ENCODE results near the gene PSMC3. TPM values are rescaled to one million over a fixed set of nuclear protein-coding genes. Genes with fewer than 3 reads are reported as not detected.
A peak's percentile ranks its signal among the peaks of the same experiment; 100 is the strongest.

Gene PSMC3
- total RNA-seq, 1 experiment from 2014 or later, result 222 TPM

DNA sequence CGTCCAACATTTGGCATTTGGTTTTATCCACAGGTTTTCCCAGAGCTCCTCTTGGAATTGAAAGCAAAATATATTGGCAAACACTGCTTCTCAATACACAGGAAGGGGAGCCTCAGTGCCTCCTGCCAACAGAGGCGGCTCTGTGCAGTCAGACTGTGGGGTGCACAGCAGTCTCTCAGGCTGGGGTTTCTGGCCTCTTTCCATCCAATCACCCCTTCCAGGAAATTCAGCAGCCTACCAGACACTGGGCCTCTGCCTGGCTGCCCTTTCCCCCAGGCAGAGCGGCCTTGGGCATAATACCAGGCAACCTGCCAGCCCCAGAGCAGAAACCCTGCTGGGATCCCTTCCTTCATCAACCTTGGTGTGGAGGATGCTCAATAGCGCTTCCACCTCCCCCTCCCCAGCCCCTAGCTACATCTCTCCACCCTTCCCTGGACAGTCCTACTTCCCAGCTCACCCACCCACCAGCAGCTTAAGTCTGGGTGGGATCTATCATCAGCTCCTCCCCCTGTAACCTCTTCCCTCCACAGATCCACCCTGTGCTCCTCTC lies 40.5 kb upstream of the PSMC3 start:
- H3K4me2 ChIP-seq, result 0 out of 2 replicates have a peak overlapping the region, but pooled peaks have one; percentile 3
- H3K79me2 ChIP-seq (ENCODE audit: low read depth), result peaks cover 4% of the 10 kb centered on the region; the same call in 1 of the 2 replicates
- no TSS peak for BruUV-seq (replicated peaks)

DNA sequence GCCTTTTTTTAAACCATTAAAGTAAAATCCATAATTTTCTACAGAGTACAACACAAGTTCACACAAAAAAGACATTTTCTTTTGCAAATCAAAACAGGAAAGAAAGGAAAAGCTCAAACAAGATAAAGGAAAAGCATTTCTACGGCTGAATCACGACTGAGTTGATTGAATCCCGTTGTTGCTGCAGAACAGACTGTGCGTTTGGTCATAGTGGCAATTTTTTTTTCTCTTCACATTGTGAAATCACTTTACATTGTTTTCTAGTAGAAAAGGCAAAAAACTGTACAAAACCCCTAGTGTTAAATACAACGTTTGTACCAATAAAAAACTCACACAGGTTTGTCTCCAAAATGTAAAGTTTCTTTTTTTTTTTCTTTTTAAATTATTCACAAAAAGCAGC lies 40.0 kb upstream of the PSMC3 start:
- Histone ChIP-seq H3K9me3 (ENCODE audit: insufficient read depth, low read depth) (no peaks in the 10 kb centered on the region), H3K27ac (0 out of 2 replicates have a peak overlapping the region, but pooled peaks have one; percentile 5), H3K79me2 (ENCODE audit: low read depth) (peaks cover 4% of the 10 kb centered on the region; the same call in 1 of the 2 replicates), H3K4me3 (no peak overlapping the region), H3K4me1 (replicated peaks; ENCODE audit: insufficient read depth) (peaks cover 22% of the 10 kb centered on the region), H3F3A (ENCODE audit: insufficient read depth, low read depth) (peaks cover 34% of the 10 kb centered on the region), H3K4me2 (0 out of 2 replicates have a peak overlapping the region, but pooled peaks have one; percentile 3), H4K20me1 (ENCODE audit: insufficient read depth) (peaks cover 51% of the 10 kb centered on the region), H3K9me2 (ENCODE audit: insufficient read depth) (no peaks in the 10 kb centered on the region), H3K27me3 (ENCODE audit: insufficient read depth, low read depth) (no peaks in the 10 kb centered on the region), H3K36me3 (ENCODE audit: low read depth) (peaks cover 31% of the 10 kb centered on the region), H2AFZ (no peak overlapping the region)
- no peak for DNase-seq
- ChIA-PET POLR2A (ENCODE audit: unreplicated experiment) (no interaction called here), CTCF (interaction anchor here (0.5 to 1.0 kb wide), 4 partner anchors 12 to 293 kb away, joined by 3 read pairs; no protein-coding TSS in a partner anchor)
- intact Hi-C loops (cut with micrococcal nuclease; ENCODE audit: unreplicated experiment), result loop anchor here (5.0 kb wide), 1 partner anchor 86 kb away; the partner anchor contains the start of gene CELF1
- BruUV-seq (replicated peaks), result no TSS peak
- TF ChIP-seq, protein P1, sequence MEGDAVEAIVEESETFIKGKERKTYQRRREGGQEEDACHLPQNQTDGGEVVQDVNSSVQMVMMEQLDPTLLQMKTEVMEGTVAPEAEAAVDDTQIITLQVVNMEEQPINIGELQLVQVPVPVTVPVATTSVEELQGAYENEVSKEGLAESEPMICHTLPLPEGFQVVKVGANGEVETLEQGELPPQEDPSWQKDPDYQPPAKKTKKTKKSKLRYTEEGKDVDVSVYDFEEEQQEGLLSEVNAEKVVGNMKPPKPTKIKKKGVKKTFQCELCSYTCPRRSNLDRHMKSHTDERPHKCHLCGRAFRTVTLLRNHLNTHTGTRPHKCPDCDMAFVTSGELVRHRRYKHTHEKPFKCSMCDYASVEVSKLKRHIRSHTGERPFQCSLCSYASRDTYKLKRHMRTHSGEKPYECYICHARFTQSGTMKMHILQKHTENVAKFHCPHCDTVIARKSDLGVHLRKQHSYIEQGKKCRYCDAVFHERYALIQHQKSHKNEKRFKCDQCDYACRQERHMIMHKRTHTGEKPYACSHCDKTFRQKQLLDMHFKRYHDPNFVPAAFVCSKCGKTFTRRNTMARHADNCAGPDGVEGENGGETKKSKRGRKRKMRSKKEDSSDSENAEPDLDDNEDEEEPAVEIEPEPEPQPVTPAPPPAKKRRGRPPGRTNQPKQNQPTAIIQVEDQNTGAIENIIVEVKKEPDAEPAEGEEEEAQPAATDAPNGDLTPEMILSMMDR (conservative IDR thresholded peaks at IDR 0.05), result no peak
- no peak for TF ChIP-seq EZH2 (IDR thresholded peaks at IDR 0.05; ENCODE audit: low read depth)

More for the DNA sequence above, 40.5 kb upstream of the PSMC3 start:
- H4K20me1 ChIP-seq (ENCODE audit: insufficient read depth), result peaks cover 48% of the 10 kb centered on the region
- no peak overlapping the region for H3K4me3 ChIP-seq
- no peaks in the 10 kb centered on the region for H3K9me2 ChIP-seq (ENCODE audit: insufficient read depth)
- no peak overlapping the region for H2AFZ ChIP-seq
- peaks cover 33% of the 10 kb centered on the region for H3K36me3 ChIP-seq (ENCODE audit: low read depth)
- no peaks in the 10 kb centered on the region for H3K27me3 ChIP-seq (ENCODE audit: insufficient read depth, low read depth)
- CTCF ChIA-PET, result interaction anchor here (0.6 to 1.3 kb wide), 6 partner anchors 12 to 112 kb away, joined by 3 read pairs; no protein-coding TSS in a partner anchor
- H3K4me1 ChIP-seq (replicated peaks; ENCODE audit: insufficient read depth), result peaks cover 22% of the 10 kb centered on the region
- intact Hi-C loops (cut with micrococcal nuclease; ENCODE audit: unreplicated experiment), result loop anchor here (5.0 kb wide), 1 partner anchor 86 kb away; the partner anchor contains the start of gene CELF1
- TF ChIP-seq EZH2 (IDR thresholded peaks at IDR 0.05; ENCODE audit: low read depth), result no peak
- TF ChIP-seq, protein P1 (conservative IDR thresholded peaks at IDR 0.05), result no peak
- peak overlapping the region; percentile 5; the same call in 1 of the 2 replicates for H3K27ac ChIP-seq
- H3F3A ChIP-seq (ENCODE audit: insufficient read depth, low read depth), result peaks cover 32% of the 10 kb centered on the region
- no peaks in the 10 kb centered on the region for H3K9me3 ChIP-seq (ENCODE audit: insufficient read depth, low read depth)
- DNase-seq, result peak; percentile 67 to 75
- POLR2A ChIA-PET (ENCODE audit: unreplicated experiment), result no interaction called here

DNA sequence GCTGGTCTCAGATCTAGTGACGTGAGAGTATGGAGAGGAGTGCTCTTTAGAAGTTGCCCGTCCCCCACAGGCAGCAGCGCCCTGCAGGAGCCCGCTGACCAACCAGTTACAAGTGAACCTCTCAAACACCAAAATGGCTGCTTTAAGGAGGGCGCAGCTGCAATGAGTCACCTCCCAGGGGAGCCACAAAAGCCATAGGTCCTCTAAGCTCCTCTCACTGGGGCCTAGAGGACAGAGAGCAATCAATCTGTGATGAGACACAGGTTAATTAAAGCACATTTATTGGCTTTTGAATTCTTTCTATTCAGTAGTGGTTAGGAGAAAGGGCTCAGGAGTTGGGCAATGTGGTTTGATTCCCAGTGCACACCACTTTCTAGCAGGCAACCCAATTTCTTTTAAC lies 38.2 kb upstream of the PSMC3 start:
- no peaks in the 10 kb centered on the region for H3K9me2 ChIP-seq (ENCODE audit: insufficient read depth)
- H3K27ac ChIP-seq, result no peak overlapping the region
- no peak overlapping the region for H2AFZ ChIP-seq
- peaks cover 22% of the 10 kb centered on the region for H3K4me1 ChIP-seq (replicated peaks; ENCODE audit: insufficient read depth)
- peaks cover 4% of the 10 kb centered on the region; the same call in 1 of the 2 replicates for H3K79me2 ChIP-seq (ENCODE audit: low read depth)
- H3K9me3 ChIP-seq (ENCODE audit: insufficient read depth, low read depth), result no peaks in the 10 kb centered on the region
- ChIA-PET CTCF (no interaction called here), POLR2A (ENCODE audit: unreplicated experiment) (interaction anchor here (0.5 to 0.6 kb wide), 2 partner anchors 111 to 372 kb away, joined by 3 to 9 read pairs; no protein-coding TSS in a partner anchor)
- DNase-seq, result no peak
- H3F3A ChIP-seq (ENCODE audit: insufficient read depth, low read depth), result peaks cover 36% of the 10 kb centered on the region
- no peaks in the 10 kb centered on the region for H3K27me3 ChIP-seq (ENCODE audit: insufficient read depth, low read depth)
- no peak overlapping the region for H3K4me2 ChIP-seq
- peaks cover 26% of the 10 kb centered on the region for H3K36me3 ChIP-seq (ENCODE audit: low read depth)
- intact Hi-C loops (cut with micrococcal nuclease; ENCODE audit: unreplicated experiment), result no loop called here
- no TSS peak for BruUV-seq (replicated peaks)
- no peak overlapping the region for H3K4me3 ChIP-seq
- TF ChIP-seq, protein P1 (conservative IDR thresholded peaks at IDR 0.05), result no peak
- TF ChIP-seq EZH2 (IDR thresholded peaks at IDR 0.05; ENCODE audit: low read depth), result no peak
- peaks cover 48% of the 10 kb centered on the region for H4K20me1 ChIP-seq (ENCODE audit: insufficient read depth)
